OCI-LY3 (cell line): ENCODE measurements around the gene ZNF561.

Experiments
- H2AFZ ChIP-seq: fragments of 200-600, 300-600 bp; shearing (Covaris generic); 2 replicates; pipeline ENCODE4 v1.6.0; 2014; ENCODE audit warnings: antibody characterized with exemption, low read depth, low read length
- H3K27ac ChIP-seq: fragments of 200-600, 300-600 bp; sonication (generic); 2 replicates; pipeline ENCODE4 v1.5.1; 2014; ENCODE audit warnings: mild to moderate bottlenecking, low read length, moderate library complexity, mixed read lengths
- H3K27me3 ChIP-seq: fragments of 200-600, 300-600 bp; sonication (generic); 2 replicates; pipeline ENCODE4 v1.6.1; 2014; ENCODE audit warnings: low read depth, low read length, mixed read lengths
- H3K36me3 ChIP-seq: fragments of 200-600, 300-600 bp; sonication (generic); replicated peaks from 2 replicates; pipeline ENCODE3; 2014; ENCODE audit warnings: low read depth, low read length, mixed read lengths
- H3K4me1 ChIP-seq: fragments of 300-600, 200-600 bp; sonication (generic); 2 replicates; pipeline ENCODE4 v1.6.1; 2014; ENCODE audit warnings: low read length, mixed read lengths
- H3K4me2 ChIP-seq: fragments of 200-600, 300-600 bp; sonication (generic); 2 replicates; pipeline ENCODE4 v1.6.1; 2014; ENCODE audit warnings: low read length, mixed read lengths
- H3K4me3 ChIP-seq: fragments of 300-600, 200-600 bp; sonication (generic); 2 replicates; pipeline ENCODE4 v1.5.1; 2014; ENCODE audit warnings: antibody characterized with exemption, mild to moderate bottlenecking, low read length, moderate library complexity
- H3K79me2 ChIP-seq: fragments of 300-600, 200-600 bp; shearing (Covaris generic); 2 replicates; pipeline ENCODE4 v1.6.1; 2014; ENCODE audit warnings: mild to moderate bottlenecking, low read length, mixed read lengths
- H3K9ac ChIP-seq: fragments of 300-600, 200-600 bp; shearing (Covaris generic); 2 replicates; pipeline ENCODE4 v1.6.0; 2014; ENCODE audit warnings: mild to moderate bottlenecking, low read length, moderate library complexity
- H3K9me3 ChIP-seq: fragments of 200-600, 300-600 bp; shearing (Covaris generic); 2 replicates; pipeline ENCODE4 v1.6.1; 2014; ENCODE audit warnings: low read length, mixed read lengths; ENCODE audit not compliant: insufficient read depth
- H4K20me1 ChIP-seq: fragments of 200-600, 300-600 bp; sonication (generic); 2 replicates; pipeline ENCODE4 v1.6.1; 2016; ENCODE audit warnings: low read length, mixed read lengths; ENCODE audit not compliant: insufficient read depth
- CTCF ChIP-seq: fragments of 200-600, 300-600 bp; sonication (generic); IDR thresholded peaks from 2 replicates; pipeline ENCODE4 v1.5.1; 2014; ENCODE audit warnings: antibody characterized with exemption, low read length, low read depth
- EZH2phosphoT487 ChIP-seq: fragments of 200-600 bp; shearing (Covaris generic); IDR thresholded peaks from 2 replicates; pipeline ENCODE4 v1.6.1; 2018; ENCODE audit warnings: antibody characterized with exemption, mixed run types, low read depth

ZNF561 gene

GRCh38 chr19:9580728-9581127, 40.3 kb downstream of the ZNF561 start:
- Histone ChIP-seq H3K4me2 (no peak overlapping the region), H3K4me3 (no peak overlapping the region), H3K9ac (no peak overlapping the region), H3K27me3 (no peaks in the 10 kb centered on the region), H3K9me3 (peaks cover 43% of the 10 kb centered on the region), H4K20me1 (peaks cover 51% of the 10 kb centered on the region), H3K36me3 (peaks cover 66% of the 10 kb centered on the region), H2AFZ (no peak overlapping the region), H3K4me1 (peaks cover 4% of the 10 kb centered on the region; the same call in 1 of the 2 replicates), H3K27ac (no peak overlapping the region), H3K79me2 (peaks cover 89% of the 10 kb centered on the region)
- TF ChIP-seq CTCF: no peak
- TF ChIP-seq EZH2phosphoT487: no peak

GRCh38 chr19:9570255-9570654, 50.8 kb downstream of the ZNF561 start:
- H3K36me3 ChIP-seq: peaks cover 100% of the 10 kb centered on the region
- H3K4me3 ChIP-seq: no peak overlapping the region
- H4K20me1 ChIP-seq: peaks cover 44% of the 10 kb centered on the region
- no peaks in the 10 kb centered on the region for H3K4me1 ChIP-seq
- no peak overlapping the region for H3K9ac ChIP-seq
- H3K27me3 ChIP-seq: no peaks in the 10 kb centered on the region
- peaks cover 78% of the 10 kb centered on the region for H3K9me3 ChIP-seq
- H3K79me2 ChIP-seq: peaks cover 94% of the 10 kb centered on the region
- H2AFZ ChIP-seq: no peak overlapping the region
- TF ChIP-seq CTCF (no peak), EZH2phosphoT487 (no peak)
- H3K4me2 ChIP-seq: no peak overlapping the region
- no peak overlapping the region for H3K27ac ChIP-seq

- Histone ChIP-seq H3K27me3 (no peaks in the 10 kb centered on the region), H2AFZ (no peak overlapping the region), H3K27ac (no peak overlapping the region), H3K36me3 (peaks cover 99% of the 10 kb centered on the region), H3K4me2 (no peak overlapping the region), H3K79me2 (peaks cover 86% of the 10 kb centered on the region), H3K4me1 (no peaks in the 10 kb centered on the region), H4K20me1 (peaks cover 12% of the 10 kb centered on the region), H3K9me3 (peaks cover 69% of the 10 kb centered on the region), H3K4me3 (no peak overlapping the region), H3K9ac (no peak overlapping the region)
- TF ChIP-seq CTCF (no peak; the same call in 1 of the 2 replicates), EZH2phosphoT487 (no peak)
These were observed 54.3 kb downstream of the ZNF561 start for GRCh38 chr19:9566729-9567128.

GRCh38 chr19:9565900-9566705, 54.9 kb downstream of the ZNF561 start:
- Histone ChIP-seq H3K9ac (no peak overlapping the region), H2AFZ (no peak overlapping the region), H3K9me3 (peaks cover 63% of the 10 kb centered on the region), H3K27ac (no peak overlapping the region), H3K4me3 (no peak overlapping the region), H4K20me1 (peaks cover 5% of the 10 kb centered on the region), H3K79me2 (peaks cover 80% of the 10 kb centered on the region), H3K36me3 (peaks cover 99% of the 10 kb centered on the region), H3K4me1 (no peaks in the 10 kb centered on the region), H3K27me3 (no peaks in the 10 kb centered on the region), H3K4me2 (no peak overlapping the region)
- TF ChIP-seq EZH2phosphoT487 (no peak), CTCF (no peak)
